ENCODE results near the gene CD101. TPM values are rescaled to one million over a fixed set of nuclear protein-coding genes. Genes with fewer than 3 reads are reported as not detected.

Gene CD101
- total RNA-seq, 2 donors from 2014 or later: 0.26 to 2.1 TPM

DNA sequence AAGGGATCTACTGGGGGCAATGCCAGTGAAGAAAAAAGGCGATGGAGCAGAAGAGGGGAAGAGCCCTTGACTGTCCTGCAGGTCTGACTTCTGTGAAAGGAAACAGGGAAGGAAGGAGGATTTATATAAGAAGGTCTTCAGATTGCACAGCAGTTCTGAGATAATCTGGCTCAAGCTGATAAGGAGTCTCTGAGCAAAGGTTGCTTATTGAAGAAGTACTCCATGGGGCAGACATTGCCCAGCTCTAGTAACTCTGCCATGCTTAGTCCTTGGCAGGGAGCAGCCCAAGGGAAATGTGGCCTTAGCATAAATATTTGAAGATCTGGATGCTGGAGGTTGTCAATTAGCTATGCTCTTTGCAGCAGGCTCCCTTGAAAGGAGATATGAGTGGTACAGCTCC lies 42.7 kb downstream of the CD101 start:
- Mint-ChIP-seq H3K36me3 (ENCODE audit: low read depth) (no peaks in the 10 kb centered on the region), H3K9me3 (no peaks in the 10 kb centered on the region), H3K4me3 (no peak overlapping the region), H3K27me3 (no peaks in the 10 kb centered on the region), H3K27ac (no peak overlapping the region), H3K4me1 (no peaks in the 10 kb centered on the region)
- no peak for ATAC-seq (replicated peaks)

- H3K4me1 Mint-ChIP-seq: no peaks in the 10 kb centered on the region
- H3K36me3 Mint-ChIP-seq (ENCODE audit: low read depth): no peaks in the 10 kb centered on the region
- H3K27ac Mint-ChIP-seq: no peak overlapping the region
- no peak for ATAC-seq (replicated peaks)
- H3K27me3 Mint-ChIP-seq: no peaks in the 10 kb centered on the region
- no peak overlapping the region for H3K4me3 Mint-ChIP-seq
- H3K9me3 Mint-ChIP-seq: no peaks in the 10 kb centered on the region
Observed at GRCh38 chr1:117045644-117046043, 44.1 kb downstream of the CD101 start.

GRCh38 chr1:117046781-117047180 lies 45.2 kb downstream of the CD101 start:
- H3K27me3 Mint-ChIP-seq: no peaks in the 10 kb centered on the region
- ATAC-seq (replicated peaks): no peak

DNA sequence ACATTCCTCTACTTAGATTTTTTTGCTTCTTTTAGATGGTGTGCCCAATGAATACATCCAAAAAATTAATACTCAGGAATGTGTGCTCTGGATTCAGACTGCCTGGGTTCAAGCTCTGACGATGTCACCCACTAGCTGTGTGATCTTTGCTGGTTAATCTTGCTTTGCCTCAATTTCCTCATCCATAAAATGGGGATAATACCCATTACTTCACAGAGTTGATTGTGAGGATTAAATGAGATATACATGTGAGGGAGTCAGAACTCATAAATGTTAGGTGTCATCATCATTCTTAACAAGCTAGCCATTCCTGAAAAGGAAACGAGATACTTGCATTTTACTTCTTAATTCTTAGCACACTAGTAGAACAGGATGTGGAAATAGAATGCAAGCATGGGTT lies 45.7 kb downstream of the CD101 start:
- Mint-ChIP-seq H3K27me3 (no peaks in the 10 kb centered on the region), H3K36me3 (ENCODE audit: low read depth) (no peaks in the 10 kb centered on the region), H3K4me1 (peaks cover 10% of the 10 kb centered on the region), H3K4me3 (no peak overlapping the region), H3K27ac (no peak overlapping the region), H3K9me3 (no peaks in the 10 kb centered on the region)
- ATAC-seq (replicated peaks): no peak

More at GRCh38 chr1:117046781-117047180, 45.2 kb downstream of the CD101 start:
- Mint-ChIP-seq H3K27ac (no peak overlapping the region), H3K9me3 (no peaks in the 10 kb centered on the region), H3K4me3 (no peak overlapping the region), H3K36me3 (ENCODE audit: low read depth) (no peaks in the 10 kb centered on the region), H3K4me1 (peaks cover 9% of the 10 kb centered on the region)

DNA sequence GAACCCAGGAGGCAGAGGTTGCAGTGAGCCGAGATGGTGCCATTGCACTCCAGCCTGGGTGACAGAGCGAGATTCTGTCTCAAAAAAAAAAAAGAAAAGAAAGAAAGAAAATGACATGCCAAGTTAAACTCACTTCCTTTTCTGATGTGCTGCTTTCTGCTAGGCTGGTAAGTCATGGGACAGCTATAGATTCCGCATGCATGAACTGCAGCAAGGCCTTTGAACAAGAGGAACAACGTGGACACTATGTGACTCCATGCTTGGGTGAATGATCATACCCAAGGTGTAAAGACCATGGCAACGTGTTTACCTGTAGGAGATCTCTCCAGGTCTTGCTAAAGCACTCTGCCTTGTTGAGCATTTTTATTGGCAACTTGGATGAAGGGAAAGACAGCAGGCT lies 48.3 kb downstream of the CD101 start:
- no peaks in the 10 kb centered on the region for H3K27me3 Mint-ChIP-seq
- H3K4me3 Mint-ChIP-seq: no peak overlapping the region
- H3K4me1 Mint-ChIP-seq: peaks cover 10% of the 10 kb centered on the region
- no peaks in the 10 kb centered on the region for H3K36me3 Mint-ChIP-seq (ENCODE audit: low read depth)
- no peak for ATAC-seq (replicated peaks)
- no peak overlapping the region for H3K27ac Mint-ChIP-seq
- no peaks in the 10 kb centered on the region for H3K9me3 Mint-ChIP-seq

- peaks cover 10% of the 10 kb centered on the region for H3K4me1 Mint-ChIP-seq
- H3K27ac Mint-ChIP-seq: peak overlapping the region; percentile 74
- no peaks in the 10 kb centered on the region for H3K9me3 Mint-ChIP-seq
- peak overlapping the region; percentile 68 for H3K4me3 Mint-ChIP-seq
- peak; percentile 90 for ATAC-seq (replicated peaks)
- no peaks in the 10 kb centered on the region for H3K27me3 Mint-ChIP-seq
- no peaks in the 10 kb centered on the region for H3K36me3 Mint-ChIP-seq (ENCODE audit: low read depth)
Observed at GRCh38 chr1:117051224-117052064, 49.9 kb downstream of the CD101 start.

GRCh38 chr1:117054068-117054467 lies 52.5 kb downstream of the CD101 start:
- H3K9me3 Mint-ChIP-seq: no peaks in the 10 kb centered on the region
- no peak overlapping the region for H3K4me3 Mint-ChIP-seq
- peaks cover 19% of the 10 kb centered on the region for H3K4me1 Mint-ChIP-seq
- no peaks in the 10 kb centered on the region for H3K36me3 Mint-ChIP-seq (ENCODE audit: low read depth)
- H3K27me3 Mint-ChIP-seq: no peaks in the 10 kb centered on the region
- ATAC-seq (replicated peaks): no peak
- no peak overlapping the region for H3K27ac Mint-ChIP-seq

- Mint-ChIP-seq H3K36me3 (ENCODE audit: low read depth) (peaks cover 33% of the 10 kb centered on the region), H3K4me3 (no peak overlapping the region), H3K4me1 (peaks cover 29% of the 10 kb centered on the region), H3K27ac (no peak overlapping the region), H3K9me3 (no peaks in the 10 kb centered on the region), H3K27me3 (no peaks in the 10 kb centered on the region)
- no peak for ATAC-seq (replicated peaks)
Observed at GRCh38 chr1:117058810-117059209, 57.2 kb downstream of the CD101 start.

DNA sequence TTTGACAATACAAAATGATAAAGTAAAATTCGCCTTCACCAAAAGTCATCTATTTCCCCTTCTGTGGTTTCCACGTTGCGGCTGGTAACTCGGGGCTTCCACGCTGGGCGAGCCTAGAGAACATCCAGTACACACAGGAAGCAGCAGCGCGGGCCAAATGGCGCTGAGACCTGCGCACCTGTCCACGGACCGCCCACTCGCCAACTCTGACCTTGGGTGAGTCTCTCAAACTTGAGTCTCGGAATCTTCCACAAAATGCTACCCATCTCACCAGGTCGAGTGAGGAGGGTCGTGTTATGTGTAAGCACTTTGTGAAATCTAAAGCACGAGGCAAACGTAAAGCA lies 57.7 kb downstream of the CD101 start:
- Mint-ChIP-seq H3K9me3 (no peaks in the 10 kb centered on the region), H3K4me3 (no peak overlapping the region), H3K36me3 (ENCODE audit: low read depth) (peaks cover 38% of the 10 kb centered on the region), H3K27me3 (no peaks in the 10 kb centered on the region), H3K4me1 (peaks cover 30% of the 10 kb centered on the region), H3K27ac (no peak overlapping the region)
- peak; percentile 31 for ATAC-seq (replicated peaks)

DNA sequence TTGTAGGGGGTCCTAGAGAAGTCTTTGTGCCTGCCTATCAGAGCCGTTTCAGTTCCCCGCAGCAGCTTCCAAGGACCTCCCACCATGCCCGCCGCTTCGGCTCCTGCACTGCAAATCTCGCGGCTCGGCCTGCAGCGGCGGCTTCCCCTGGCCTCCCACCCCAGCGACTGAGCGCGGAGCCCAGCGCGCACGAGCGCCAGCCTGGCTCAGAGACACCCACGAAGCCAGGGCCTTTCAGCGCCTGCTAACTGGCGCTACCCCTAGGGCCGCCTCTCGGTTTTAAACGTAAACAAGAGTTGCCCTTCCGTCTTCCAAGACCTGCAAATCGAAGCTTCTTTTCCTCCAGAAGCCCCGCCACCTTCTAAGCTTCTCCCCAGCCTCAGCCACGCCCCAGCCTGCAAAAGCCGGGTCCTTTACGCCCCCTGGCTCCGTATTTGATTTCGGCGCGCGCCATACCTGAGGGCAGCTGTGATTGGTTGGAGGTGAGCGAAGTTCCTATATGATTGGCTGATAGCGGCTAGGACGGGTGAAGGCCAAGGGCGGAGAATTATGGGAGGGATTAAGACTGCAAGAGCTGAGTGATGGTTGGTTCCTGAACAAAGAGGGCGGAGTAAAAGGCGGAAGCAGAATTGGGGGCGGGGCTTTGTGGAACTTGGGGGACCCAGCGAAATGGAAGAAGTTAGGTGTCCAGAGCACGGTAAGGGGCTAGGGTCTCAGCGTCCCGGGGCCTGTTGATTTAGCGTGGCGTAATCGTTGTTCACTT lies 58.3 kb downstream of the CD101 start, which contains the start of gene TTF2:
Gene TTF2, plus strand, starts transcription at position 649 of the 763 bp plus-strand sequence. Its CDS starts 21 bp downstream, at position 670.
- Mint-ChIP-seq H3K9me3 (no peaks in the 10 kb centered on the region), H3K4me1 (peaks cover 30% of the 10 kb centered on the region), H3K36me3 (ENCODE audit: low read depth) (peaks cover 44% of the 10 kb centered on the region), H3K27ac (no peak within 1 kb of the TSS), H3K27me3 (no peaks in the 10 kb centered on the region), H3K4me3 (no peak within 1 kb of the TSS)
- peak; percentile 94 for ATAC-seq (replicated peaks)

DNA sequence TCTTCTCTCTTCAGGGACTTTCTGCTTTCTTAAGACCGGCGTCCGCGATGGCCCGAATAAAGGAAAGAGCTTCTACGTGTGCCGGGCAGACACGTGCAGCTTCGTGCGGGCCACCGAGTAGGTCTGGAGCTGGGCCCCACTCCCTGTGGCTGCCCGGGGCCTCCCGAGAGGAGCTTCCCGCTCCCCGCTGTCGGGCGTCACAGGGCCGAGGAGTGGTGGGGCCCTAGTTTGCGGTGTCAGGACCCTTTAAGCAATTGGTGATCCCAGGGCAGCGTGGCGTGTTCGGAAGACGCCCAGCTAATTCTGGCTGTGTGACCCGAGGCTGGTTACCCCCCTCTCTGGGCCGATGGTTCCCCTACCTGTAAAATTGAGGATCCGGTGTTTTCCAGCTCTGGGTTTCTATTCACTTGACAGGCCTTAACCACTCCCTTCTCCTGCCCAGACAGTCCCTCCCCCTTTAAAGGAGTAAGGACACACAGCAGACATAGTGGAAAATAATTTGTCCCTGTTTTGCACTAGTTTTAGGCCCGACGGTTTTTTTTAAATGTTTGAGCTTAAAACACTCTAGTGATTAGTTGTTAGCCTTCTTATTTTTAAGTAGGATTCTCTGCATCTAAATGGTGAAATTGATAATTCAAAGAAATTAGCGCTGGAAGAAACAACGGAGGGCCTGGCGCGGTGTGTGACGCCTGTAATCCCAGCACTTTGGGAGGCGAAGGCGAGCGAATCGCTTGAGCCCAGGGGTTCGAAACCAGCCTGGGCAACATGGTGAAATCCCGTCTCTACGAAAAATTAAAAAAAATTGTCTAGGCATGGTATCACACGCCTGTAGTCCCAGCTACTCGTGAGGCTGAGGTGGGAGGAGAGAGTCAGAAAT lies 59.1 kb downstream of the CD101 start:
- Mint-ChIP-seq H3K36me3 (ENCODE audit: low read depth) (peaks cover 52% of the 10 kb centered on the region), H3K4me1 (peaks cover 30% of the 10 kb centered on the region), H3K27ac (no peak overlapping the region), H3K9me3 (no peaks in the 10 kb centered on the region), H3K27me3 (no peaks in the 10 kb centered on the region), H3K4me3 (no peak overlapping the region)
- peak; percentile 16 for ATAC-seq (replicated peaks)

- Mint-ChIP-seq H3K36me3 (ENCODE audit: low read depth) (peaks cover 65% of the 10 kb centered on the region), H3K4me1 (peaks cover 30% of the 10 kb centered on the region), H3K4me3 (no peak overlapping the region), H3K27me3 (no peaks in the 10 kb centered on the region), H3K27ac (peak overlapping the region; percentile 0), H3K9me3 (no peaks in the 10 kb centered on the region)
- ATAC-seq (replicated peaks): peak; percentile 55
Observed at GRCh38 chr1:117061986-117062415, 60.4 kb downstream of the CD101 start.

GRCh38 chr1:117066367-117066766 lies 64.8 kb downstream of the CD101 start:
- Mint-ChIP-seq H3K9me3 (no peaks in the 10 kb centered on the region), H3K4me1 (peaks cover 38% of the 10 kb centered on the region), H3K27me3 (no peaks in the 10 kb centered on the region), H3K4me3 (no peak overlapping the region), H3K36me3 (ENCODE audit: low read depth) (peaks cover 99% of the 10 kb centered on the region), H3K27ac (no peak overlapping the region)
- ATAC-seq (replicated peaks): no peak
